Umbilical cord (tissue), 2 donors: ENCODE results near the gene LRRC23. TPM values are rescaled to one million over a fixed set of nuclear protein-coding genes. Genes with fewer than 3 reads are reported as not detected.
"Not testable (repeated sequence)": the region's sequence is repeated elsewhere in the genome, so short reads cannot be mapped to it uniquely, and the experiment has no call there.

Source experiments
- DNase-seq: peaks from one replicate; pipeline ENCODE4 v3.0.0-alpha.2; 2015; ENCODE audit warnings: low spot score
- total RNA-seq: library from RNA; depleted of rRNA; stranded (reverse); fragments of >200 nt; gene quantifications from one replicate; pipeline ENCODE4 v1.2.3, GENCODE V29; 2014; ENCODE audit warnings: low replicate concordance; ENCODE audit not compliant: insufficient read depth

The LRRC23 gene, protein sequence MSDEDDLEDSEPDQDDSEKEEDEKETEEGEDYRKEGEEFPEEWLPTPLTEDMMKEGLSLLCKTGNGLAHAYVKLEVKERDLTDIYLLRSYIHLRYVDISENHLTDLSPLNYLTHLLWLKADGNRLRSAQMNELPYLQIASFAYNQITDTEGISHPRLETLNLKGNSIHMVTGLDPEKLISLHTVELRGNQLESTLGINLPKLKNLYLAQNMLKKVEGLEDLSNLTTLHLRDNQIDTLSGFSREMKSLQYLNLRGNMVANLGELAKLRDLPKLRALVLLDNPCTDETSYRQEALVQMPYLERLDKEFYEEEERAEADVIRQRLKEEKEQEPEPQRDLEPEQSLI
- total RNA-seq, result 8.4 TPM

DNA sequence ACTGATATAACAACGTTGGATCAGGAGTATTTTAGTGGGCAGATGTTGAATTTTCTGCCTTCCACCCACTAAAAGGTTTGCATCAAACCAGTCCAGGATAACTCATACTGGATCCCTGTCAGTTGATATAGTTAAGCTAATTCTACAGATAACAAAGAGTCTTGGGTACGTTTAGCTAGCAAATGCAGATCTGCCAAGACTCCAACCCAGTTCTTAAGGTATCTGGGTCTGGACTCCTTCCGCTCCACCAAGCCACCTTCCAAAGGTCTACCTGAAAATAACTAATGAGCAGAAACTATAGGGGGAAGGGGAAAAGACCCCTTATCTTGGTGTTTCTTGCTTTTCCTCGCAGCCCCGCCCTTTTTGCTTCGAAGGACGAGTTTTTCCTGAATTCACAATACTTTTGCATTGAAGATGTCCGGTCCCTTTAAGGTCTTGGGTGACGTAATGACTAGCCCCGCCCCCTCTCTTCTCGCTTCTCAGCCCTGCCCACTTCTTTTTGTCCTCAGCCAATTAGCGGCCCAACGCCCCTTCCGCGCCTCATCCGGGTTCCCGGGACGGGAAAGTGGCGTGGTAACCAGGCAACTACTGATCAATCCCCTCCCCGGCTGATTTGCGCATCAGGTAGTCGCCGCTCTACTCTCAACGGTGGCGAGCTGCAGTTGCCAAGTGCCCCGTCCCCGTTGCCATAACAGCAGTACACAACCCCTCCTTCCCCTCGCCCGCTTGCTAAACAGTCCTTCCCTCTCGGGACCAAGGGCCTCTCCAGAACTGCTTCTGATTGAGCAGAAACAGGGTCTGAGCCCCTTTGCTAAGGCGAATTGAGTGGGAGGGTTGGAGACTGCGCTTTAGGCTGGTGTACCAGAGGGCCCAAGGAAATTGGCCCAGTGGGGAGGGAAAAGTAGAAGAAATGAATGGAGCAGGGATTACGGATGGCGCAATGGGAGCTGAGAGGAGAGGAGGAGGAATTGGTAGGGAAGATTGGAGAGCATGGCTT, at the start of gene LRRC23:
Gene LRRC23, plus strand, starts transcription at position 543 of the 997 bp plus-strand sequence. CDS start 812 bp downstream, outside the sequence.
- peak; percentile 99 for DNase-seq

DNA sequence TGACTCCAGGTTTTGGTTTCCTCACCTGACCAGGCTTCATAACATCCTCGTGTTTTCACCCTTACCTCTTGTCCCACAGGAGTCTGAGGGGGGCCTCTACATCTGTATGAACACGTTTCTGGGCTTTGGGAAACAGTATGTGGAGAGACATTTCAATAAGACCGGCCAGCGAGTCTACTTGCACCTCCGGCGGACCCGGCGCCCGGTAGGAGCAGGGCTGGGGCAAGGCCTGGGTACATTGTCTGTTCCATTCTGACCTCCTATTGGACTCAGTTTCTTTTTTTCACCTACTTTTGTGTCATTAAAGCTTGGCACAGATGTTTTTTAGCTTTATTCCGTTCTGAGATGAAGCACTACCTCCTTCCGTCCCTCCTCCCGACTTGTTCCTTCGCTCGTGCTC, 49.3 kb upstream of the LRRC23 start:
- DNase-seq, result no peak

DNA sequence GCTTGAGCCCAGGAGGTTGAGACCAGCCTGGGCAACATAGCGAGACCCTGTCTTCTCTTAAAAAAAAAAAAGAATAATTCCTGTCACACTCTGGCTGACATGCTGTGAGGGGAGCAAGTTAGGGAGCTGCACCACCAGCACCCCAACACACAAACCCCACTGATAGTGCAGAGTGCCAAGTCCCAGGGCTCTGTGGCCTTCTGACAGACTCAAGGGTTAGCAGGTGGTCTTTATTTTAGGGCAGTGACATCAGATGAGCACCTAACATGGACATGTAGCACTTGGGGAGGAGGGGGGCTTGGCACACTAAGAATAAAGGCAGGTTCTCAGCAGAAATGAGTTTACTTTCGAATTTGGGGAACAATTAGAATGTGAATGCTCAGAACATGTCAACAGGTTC, 45.8 kb upstream of the LRRC23 start:
- no peak for DNase-seq

DNA sequence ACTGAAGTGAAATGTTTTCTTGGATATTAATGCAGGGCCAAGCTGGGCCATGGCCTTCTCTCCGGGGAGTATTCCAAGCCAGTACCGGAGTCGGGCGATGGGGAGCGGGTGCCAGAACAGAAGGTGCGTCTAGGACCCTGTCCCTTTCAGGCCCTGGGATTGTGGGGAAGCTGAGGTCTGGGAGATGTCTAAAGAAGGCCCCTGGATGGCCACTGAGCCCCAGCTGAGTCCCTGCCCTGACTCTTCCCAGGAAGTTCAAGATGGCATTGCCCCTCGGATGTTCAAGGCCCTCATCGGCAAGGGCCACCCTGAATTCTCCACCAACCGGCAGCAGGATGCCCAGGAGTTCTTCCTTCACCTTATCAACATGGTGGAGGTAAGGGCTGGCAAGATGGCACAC, 44.5 kb upstream of the LRRC23 start:
- DNase-seq, result no peak

DNA sequence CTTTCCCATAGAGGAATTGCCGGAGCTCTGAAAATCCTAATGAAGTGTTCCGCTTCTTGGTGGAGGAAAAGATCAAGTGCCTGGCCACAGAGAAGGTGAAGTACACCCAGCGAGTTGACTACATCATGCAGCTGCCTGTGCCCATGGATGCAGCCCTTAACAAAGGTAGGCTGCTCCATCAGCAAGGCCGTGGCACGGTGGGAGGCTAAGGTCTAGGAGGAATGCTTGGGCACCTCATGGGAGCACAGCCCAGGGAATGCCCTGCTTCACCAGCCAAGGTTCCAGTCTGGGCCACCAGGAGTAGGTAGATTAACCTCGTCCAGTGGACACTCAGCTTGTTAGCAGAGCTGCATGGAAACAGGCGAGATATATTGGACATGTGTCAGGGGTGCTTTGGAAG, 43.7 kb upstream of the LRRC23 start:
- DNase-seq, result no peak

DNA sequence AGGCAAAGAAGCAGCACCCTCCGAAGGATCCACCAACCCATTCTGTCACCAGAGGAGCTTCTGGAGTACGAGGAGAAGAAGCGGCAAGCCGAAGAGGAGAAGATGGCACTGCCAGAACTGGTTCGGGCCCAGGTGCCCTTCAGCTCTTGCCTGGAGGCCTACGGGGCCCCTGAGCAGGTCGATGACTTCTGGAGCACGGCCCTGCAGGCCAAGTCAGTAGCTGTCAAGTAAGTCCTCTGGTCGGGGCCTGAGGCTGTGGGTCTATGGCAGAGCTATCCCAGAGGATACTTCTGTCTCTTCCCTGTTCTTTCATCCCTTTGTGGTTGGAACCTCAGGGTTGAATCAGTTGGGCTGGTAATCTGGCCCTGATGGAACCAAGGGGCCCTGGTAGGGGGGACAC, 43.2 kb upstream of the LRRC23 start:
- no peak for DNase-seq

DNA sequence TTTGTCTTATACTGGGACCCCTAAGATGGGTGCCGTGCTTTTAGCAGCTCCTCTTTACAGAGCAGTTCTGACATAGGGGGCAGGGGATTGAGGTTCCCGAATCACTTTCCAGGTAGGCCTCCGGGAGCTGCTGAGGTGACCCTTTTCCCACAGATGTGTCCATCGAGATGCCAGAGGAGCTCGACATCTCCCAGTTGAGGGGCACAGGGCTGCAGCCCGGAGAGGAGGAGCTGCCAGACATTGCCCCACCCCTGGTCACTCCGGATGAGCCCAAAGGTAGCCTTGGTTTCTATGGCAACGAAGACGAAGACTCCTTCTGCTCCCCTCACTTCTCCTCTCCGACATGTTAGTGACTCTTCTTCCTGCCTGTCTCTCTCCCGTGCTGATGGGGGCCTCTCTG, 41.6 kb upstream of the LRRC23 start:
- no peak for DNase-seq

DNA sequence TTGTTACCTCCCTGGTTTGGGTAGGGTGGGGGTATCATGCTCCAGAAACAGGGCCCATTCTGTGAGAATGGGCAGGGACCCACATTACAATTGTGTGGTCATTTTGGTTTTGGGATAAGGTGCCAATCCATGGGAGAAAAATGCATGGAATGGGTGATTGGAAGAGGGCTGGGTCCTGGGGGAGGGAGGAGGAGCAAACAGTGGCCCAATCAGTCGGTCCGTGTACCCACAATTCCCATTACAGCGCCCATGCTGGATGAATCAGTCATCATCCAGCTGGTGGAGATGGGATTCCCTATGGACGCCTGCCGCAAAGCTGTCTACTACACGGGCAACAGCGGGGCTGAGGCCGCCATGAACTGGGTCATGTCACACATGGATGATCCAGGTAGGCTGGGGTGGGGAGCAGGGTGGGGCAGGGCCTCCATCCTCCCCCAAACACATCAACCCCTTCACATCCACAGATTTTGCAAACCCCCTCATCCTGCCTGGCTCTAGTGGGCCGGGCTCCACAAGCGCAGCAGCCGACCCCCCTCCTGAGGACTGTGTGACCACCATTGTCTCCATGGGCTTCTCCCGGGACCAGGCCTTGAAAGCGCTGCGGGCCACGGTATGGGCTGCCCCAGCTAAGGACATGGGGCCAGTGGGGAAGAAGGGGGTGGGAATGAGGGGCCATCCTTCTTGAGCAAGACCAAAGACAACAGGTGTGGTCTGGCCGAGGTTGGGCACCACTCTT, 40.9 kb upstream of the LRRC23 start:
- DNase-seq, result no peak

DNA sequence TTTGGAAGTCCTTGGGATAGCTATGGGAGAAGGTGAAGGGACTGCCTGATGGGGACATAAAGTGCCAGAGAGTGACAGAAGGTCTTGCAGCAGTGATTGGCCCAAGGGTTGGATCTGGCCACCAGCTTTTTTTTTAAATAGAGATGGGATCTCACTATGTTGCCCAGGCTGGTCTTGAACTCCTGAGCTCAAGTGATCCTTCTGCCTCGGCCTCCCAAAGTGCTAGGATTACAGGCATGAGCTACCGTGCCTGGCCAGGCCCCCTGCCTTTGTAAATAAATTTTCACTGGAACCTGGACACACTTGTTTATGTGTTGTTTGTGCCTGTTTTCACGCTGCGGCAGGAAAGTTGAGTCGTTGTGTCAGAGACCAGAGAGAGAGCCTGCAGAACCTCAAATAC, 39.3 kb upstream of the LRRC23 start:
- not testable (repeated sequence) for DNase-seq

DNA sequence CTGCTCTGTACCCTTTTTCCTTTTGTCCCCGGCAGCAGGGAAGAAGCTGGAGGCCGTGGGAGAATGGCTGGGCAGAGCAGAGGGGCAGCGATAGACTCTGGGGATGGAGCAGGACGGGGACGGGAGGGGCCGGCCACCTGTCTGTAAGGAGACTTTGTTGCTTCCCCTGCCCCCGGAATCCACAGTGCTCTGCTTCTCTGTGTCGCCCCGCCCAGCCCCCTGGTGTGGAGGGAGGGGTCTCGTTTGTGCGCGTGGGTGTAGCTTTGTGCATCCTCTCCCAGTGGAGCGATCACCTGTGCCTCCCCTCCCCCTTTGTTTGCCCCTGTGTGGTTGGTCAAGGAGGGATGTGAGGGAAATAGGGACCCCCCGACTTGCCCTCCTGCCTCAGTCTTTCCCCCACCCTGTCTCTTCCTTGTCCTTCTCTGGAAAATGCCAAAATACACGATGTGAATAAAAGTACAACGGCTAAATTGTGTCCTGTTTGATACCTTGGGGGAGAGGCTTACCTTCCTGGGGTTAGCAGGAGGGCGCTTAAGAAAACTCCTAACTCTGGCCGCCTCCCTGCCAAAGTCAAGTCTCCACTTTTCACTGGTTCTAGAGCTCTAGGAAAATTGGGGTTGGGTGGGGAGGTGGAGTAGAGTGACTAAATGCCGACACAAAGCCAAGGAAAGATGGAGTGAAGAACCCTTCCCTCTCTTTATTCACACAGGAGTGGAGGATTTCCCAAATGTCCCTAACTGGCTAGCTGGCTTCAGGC, 38.3 kb upstream of the LRRC23 start:
- DNase-seq, result no peak

DNA sequence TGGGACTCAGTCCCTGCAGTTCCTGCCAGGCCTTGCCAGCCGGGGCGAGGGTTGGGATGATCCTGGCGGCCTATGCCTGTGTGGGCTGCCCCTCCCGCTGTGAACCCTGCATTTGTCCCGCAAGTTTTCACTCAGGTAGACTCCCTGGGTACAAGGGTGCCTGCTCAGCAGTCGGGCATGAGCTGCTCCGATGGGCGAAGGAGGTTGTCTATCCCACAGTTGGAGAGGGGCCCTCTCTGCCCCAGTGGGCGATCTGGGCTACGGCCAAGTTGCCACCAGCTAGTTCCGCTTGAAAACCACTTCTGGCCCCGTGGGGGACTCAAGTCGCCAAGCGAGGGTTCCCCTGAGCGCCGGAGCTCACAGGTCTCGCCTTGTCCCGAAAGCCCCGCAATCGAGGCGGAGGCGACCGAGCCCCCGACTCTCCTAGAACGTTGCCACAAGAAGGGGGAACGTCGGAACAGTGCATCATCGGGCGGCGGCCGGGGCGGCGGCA, 37.7 kb upstream of the LRRC23 start:
- no peak for DNase-seq

DNA sequence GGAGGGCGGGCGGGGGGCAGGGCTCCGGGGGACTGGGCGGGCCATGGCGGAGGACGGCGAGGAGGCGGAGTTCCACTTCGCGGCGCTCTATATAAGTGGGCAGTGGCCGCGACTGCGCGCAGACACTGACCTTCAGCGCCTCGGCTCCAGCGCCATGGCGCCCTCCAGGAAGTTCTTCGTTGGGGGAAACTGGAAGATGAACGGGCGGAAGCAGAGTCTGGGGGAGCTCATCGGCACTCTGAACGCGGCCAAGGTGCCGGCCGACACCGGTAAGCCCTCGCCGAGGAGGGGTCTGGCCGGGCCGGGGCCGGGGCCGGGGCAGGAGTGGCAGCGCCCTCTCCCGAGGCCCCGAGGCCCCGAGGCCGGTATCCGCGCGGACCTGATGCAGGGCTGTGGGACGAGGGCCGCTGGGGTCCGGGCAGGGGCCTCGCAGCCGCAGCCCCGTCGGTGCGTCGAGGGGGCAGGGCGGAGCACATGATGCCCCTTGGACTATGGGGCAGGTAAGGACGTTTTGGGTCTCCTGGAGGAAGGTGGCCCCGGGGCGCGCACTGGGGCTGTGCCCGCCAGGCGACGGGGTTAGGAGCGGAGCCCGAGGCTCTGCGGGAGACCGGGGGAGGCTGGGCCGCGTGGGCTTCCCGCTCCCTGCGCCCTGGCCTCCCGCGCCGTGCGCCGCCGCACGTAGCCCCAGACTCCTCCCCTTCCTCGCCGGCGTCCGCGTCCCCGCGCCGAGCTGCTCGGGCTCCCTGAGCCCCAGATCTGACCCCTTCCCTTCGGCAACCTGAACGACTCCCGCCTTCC, 37.0 kb upstream of the LRRC23 start, which contains the start of gene TPI1:
Gene TPI1, plus strand, starts transcription at position 119 of the 798 bp plus-strand sequence. Its CDS starts 36 bp downstream, at position 155.
- peak; percentile 82 for DNase-seq

DNA sequence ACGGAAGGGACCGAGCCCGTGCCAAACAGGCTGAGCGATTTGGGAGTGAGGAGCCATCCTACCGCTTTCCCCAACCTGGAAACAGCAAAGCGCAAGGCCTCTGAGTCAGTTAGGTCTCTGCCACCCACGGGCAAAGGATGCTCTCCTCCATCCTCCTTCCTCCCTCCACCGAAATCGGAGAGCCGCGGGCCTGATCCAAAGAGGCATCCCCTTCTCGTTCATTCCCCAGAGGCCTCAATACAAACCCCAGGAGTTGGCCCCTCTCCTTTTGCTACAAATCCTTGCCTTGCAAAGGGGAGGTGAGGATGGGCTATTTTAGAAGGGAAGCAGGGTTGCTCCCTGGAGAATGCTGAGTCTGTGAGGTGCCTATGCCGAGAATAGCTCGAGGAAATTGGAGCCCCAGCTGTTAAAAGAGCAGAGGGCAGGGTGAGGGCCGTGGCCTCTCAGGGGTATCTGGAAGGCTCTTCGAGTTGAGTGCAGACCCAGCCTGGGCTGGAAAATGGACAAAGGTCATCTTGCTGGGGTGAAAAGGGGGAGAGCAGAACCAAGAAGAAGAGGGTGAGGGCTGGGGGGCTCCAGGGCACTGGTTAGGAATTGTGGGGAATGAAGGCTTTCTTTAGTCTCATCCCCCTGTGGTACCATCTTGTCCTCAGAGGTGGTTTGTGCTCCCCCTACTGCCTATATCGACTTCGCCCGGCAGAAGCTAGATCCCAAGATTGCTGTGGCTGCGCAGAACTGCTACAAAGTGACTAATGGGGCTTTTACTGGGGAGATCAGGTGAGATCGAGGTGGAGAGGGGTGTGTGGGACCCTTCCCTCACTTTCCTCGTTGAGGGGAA, 36.2 kb upstream of the LRRC23 start:
- DNase-seq, result peak; percentile 20

DNA sequence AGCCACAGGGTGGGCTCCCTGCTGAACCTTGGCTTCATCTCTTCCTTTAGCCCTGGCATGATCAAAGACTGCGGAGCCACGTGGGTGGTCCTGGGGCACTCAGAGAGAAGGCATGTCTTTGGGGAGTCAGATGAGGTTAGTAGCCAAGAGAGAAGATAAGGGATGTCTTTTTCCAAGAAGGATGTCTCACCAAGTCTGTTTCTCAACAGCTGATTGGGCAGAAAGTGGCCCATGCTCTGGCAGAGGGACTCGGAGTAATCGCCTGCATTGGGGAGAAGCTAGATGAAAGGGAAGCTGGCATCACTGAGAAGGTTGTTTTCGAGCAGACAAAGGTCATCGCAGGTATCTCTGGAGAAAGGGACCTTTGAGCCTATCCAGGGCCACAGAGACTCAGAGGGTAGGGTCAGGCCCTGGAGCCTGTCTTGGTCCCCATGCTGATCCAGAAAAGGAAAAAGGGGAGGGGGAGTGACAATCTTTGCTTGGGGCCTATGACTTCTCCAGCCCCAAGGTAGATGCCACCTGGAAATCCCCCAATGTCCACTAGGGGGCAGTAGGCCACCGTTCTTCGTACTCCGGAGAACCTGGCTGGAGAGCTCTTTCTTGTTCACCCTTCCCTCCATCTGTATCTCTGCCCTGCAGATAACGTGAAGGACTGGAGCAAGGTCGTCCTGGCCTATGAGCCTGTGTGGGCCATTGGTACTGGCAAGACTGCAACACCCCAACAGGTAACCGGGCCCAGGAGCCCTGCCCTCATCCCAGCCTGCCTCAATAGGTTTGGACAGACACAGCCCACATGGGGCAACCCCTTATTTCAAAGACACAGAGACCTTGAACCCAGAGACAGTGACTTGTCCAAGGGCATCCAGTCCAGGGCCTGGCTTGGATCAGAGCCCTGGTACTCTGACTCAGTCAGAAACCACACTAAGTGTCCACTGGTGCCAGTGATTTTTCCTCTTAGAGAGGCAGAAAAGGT, 35.3 kb upstream of the LRRC23 start:
- DNase-seq, result peak; percentile 82

DNA sequence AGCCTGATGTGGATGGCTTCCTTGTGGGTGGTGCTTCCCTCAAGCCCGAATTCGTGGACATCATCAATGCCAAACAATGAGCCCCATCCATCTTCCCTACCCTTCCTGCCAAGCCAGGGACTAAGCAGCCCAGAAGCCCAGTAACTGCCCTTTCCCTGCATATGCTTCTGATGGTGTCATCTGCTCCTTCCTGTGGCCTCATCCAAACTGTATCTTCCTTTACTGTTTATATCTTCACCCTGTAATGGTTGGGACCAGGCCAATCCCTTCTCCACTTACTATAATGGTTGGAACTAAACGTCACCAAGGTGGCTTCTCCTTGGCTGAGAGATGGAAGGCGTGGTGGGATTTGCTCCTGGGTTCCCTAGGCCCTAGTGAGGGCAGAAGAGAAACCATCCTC, 34.3 kb upstream of the LRRC23 start:
- not testable (repeated sequence) for DNase-seq

DNA sequence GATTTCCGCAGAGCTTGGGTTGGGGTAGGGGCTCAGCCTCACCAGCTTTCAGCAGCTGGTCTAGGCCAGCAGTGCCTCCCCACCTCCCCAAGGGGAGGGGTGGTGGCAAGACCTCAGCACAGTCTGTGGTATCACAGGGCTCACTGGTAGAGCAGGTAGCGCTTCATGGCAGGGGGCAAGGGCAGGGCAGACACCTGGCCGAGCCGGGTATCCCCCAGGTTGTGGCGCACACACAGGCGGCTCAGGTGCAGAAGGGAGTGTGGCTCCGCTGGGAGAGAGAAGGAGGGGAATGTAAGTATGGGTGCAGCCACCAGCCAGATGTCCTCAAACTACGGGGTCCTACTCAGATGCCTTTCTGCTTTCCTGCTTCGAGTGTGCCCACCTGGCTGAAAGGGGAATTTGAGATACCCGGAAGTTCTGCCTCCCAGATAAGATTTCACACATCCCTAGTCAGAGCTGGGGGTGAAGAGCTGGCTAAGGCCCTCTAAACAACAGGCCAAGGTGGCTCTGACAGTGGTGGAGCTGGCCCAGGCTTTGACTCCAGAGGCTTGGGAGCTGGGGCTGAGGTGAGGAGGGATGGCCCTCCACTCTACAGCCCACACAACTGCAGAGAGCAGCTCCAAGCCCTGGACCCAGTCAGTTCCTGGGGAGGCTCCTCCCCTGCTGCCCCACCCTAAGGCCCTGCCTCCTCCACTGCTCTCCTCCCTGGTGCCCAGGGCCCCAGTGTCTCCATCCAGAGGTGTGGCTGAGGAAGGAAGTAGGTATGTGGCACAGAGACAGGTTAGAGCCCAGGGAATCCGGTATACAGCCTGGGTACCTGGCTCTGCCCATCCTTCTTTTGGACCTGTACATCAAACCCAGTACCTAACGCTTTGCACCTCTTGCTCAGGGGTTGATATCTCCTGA, 33.3 kb upstream of the LRRC23 start:
- peak; percentile 50 for DNase-seq
